Measurements from ENCODE around the gene HSP90B1. TPM values are rescaled to one million over a fixed set of nuclear protein-coding genes. Genes with fewer than 3 reads are reported as not detected.

Gene HSP90B1
- total and polyA plus RNA-seq, 2 of the 13 experiments (the other 11 are each of a cell fraction or from before 2014, with no cell fraction given): 800 to 954 TPM

DNA sequence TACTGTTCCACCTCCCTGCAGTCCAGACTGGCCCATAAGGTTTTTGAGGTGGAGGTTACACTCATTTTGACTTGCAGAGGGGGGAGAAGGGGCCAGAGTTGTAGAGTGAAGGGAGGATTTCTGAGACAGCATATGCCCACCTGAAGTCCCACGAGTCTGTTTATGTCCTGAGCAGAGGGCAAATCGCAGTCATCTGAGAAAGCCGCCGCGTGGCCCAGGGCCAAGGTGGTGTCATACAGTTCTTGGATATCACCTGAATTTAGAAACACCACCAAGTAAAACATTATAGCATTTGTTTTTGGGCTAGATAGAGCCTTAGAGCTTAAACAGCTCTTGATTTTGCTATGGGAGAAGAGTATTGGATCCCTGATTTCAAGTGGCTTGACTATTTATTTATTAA is 66.4 kb downstream of the HSP90B1 start:
- in situ Hi-C loops (cut with HindIII; ENCODE audit: extremely low pct_ligation_motif_present, low pct_unique_long_range_greater_than_20kb) (no loop called here), intact Hi-C loops (cut with micrococcal nuclease; ENCODE audit: unreplicated experiment) (no loop called here)
- BruUV-seq (replicated peaks): no TSS peak
- Histone ChIP-seq H3K4me3 (replicated peaks in 1 of 3; ENCODE audit: insufficient read depth in 1 of 3, low read depth in 2 of 3, low read length in 3 of 3) (no peak overlapping the region), H3K27ac (ENCODE audit: extremely low read length, insufficient read depth, low read length) (no peak overlapping the region), H3K79me2 (ENCODE audit: insufficient read depth, low read length) (no peaks in the 10 kb centered on the region), H3K27me3 (ENCODE audit: control insufficient read depth in 1 of 2, insufficient read depth in 2 of 2, low read length in 2 of 2) (peaks cover 0 to 9% of the 10 kb centered on the region in 2 experiments; a peak in 2 of 5 replicates), H3K9me3 (ENCODE audit: low read length) (no peaks in the 10 kb centered on the region), H3K4me2 (ENCODE audit: low read depth, low read length) (no peak overlapping the region), H3K4me1 (ENCODE audit: insufficient read depth, low read length) (peaks cover 11% of the 10 kb centered on the region), H3K9ac (ENCODE audit: insufficient read depth, low read depth, low read length) (no peak overlapping the region), H4K20me1 (ENCODE audit: insufficient read depth, low read length) (no peaks in the 10 kb centered on the region), H3K36me3 (replicated peaks in 1 of 2; ENCODE audit: control insufficient read depth in 1 of 2, insufficient read depth in 2 of 2, low read length in 2 of 2) (no peaks in the 10 kb centered on the region), H2AFZ (ENCODE audit: low read length) (no peak overlapping the region)
- POLR2A ChIA-PET: no interaction called here
- ATAC-seq: no peak
- DNase-seq (ENCODE audit: low spot score): no peak
- 84% methylated on average over 5 of the region's 5 CpGs for WGBS (ENCODE audit: low lambda C conversion rate)
- TF ChIP-seq GATAD1 (CRISPR knock-in tag; IDR thresholded peaks at IDR 0.05): no peak
- no peak for TF ChIP-seq ATF4 (CRISPR knock-in tag; IDR thresholded peaks at IDR 0.05)
- no peak for TF ChIP-seq MEIS2 (CRISPR knock-in tag; IDR thresholded peaks at IDR 0.05)
- TF ChIP-seq DPF2 (CRISPR knock-in tag; IDR thresholded peaks at IDR 0.05; ENCODE audit: borderline replicate concordance, low read depth): no peak
- no peak for TF ChIP-seq NFRKB (IDR thresholded peaks at IDR 0.05)
- TF ChIP-seq ZFP36L1 (CRISPR knock-in tag; IDR thresholded peaks at IDR 0.05): no peak
- no peak for TF ChIP-seq MBD4 (IDR thresholded peaks at IDR 0.05; ENCODE audit: borderline replicate concordance, low read length)
- TF ChIP-seq ZNF788 (CRISPR knock-in tag; IDR thresholded peaks at IDR 0.05; ENCODE audit: borderline replicate concordance): no peak
- TF ChIP-seq ZNF577 (CRISPR knock-in tag; IDR thresholded peaks at IDR 0.05; ENCODE audit: borderline replicate concordance, low read depth): no peak
- no peak for TF ChIP-seq PTBP1 (IDR thresholded peaks at IDR 0.05; ENCODE audit: low read depth, low read length, poor library complexity, severe bottlenecking)
- no peak for TF ChIP-seq ETV6 (CRISPR knock-in tag; conservative IDR thresholded peaks at IDR 0.05)
- TF ChIP-seq ZNF441 (CRISPR knock-in tag; IDR thresholded peaks at IDR 0.05; ENCODE audit: borderline replicate concordance): no peak
- TF ChIP-seq ZNF619 (CRISPR knock-in tag; IDR thresholded peaks at IDR 0.05): no peak
- TF ChIP-seq ARNT2 (CRISPR knock-in tag; IDR thresholded peaks at IDR 0.05; ENCODE audit: low read depth): no peak
- CTCF ChIA-PET (ENCODE audit: low intra/inter-chr PET ratio, low total read pairs): no interaction called here
- FAIRE-seq: no peak
